HepG2 (cell line): Measurements from ENCODE around the gene ABCB4. TPM values are rescaled to one million over a fixed set of nuclear protein-coding genes. Genes with fewer than 3 reads are reported as not detected.

ENCODE experiments used
- ARNT ChIP-seq: fragments of 450-650 bp; IDR thresholded peaks from 2 replicates; pipeline ENCODE4 v1.6.1; 2017
- CBX1 ChIP-seq: IDR thresholded peaks from one replicate; pipeline ENCODE4 v1.6.1; 2016; ENCODE audit warnings: antibody characterized with exemption, low read depth
- CCAR2 ChIP-seq: fragments of 200-400 bp; formaldehyde crosslinking; optimal IDR thresholded peaks from 2 replicates; pipeline ENCODE3; 2018; ENCODE audit warnings: low read depth, mild to moderate bottlenecking, low read length, moderate library complexity
- HNRNPL ChIP-seq: fragments of 200-400 bp; formaldehyde crosslinking; IDR thresholded peaks from 2 replicates; pipeline ENCODE4 v1.6.1; 2017; ENCODE audit warnings: mild to moderate bottlenecking, low read depth, low read length
- IKZF1 ChIP-seq: fragments of 450-650 bp; IDR thresholded peaks from 2 replicates; pipeline ENCODE4 v1.7.1; 2016
- KMT2A ChIP-seq: sonication (generic); formaldehyde crosslinking; IDR thresholded peaks from 2 replicates; pipeline ENCODE4 v1.4.0; 2020; ENCODE audit warnings: missing genetic modification reagents
- MIER3 ChIP-seq: IDR thresholded peaks from 2 replicates; pipeline ENCODE4 v1.6.1; 2016; ENCODE audit warnings: missing compliant biosample characterization, borderline replicate concordance
- NFIB ChIP-seq: sonication (generic); formaldehyde crosslinking; IDR thresholded peaks from 2 replicates; pipeline ENCODE4 v1.9.0; 2021; ENCODE audit warnings: missing genetic modification reagents, mild to moderate bottlenecking, borderline replicate concordance
- PHF21A ChIP-seq: sonication (generic); formaldehyde crosslinking; IDR thresholded peaks from 2 replicates; pipeline ENCODE4 v1.5.0; 2020; ENCODE audit warnings: mild to moderate bottlenecking, missing genetic modification reagents
- RBM22 ChIP-seq: fragments of 200-400 bp; formaldehyde crosslinking; optimal IDR thresholded peaks from 2 replicates; pipeline ENCODE3; 2017; ENCODE audit warnings: mild to moderate bottlenecking, low read length, moderate library complexity
- RNF2 ChIP-seq: fragments of 450-650 bp; conservative IDR thresholded peaks from 2 replicates; pipeline ENCODE4 v1.6.1; 2016; ENCODE audit warnings: low read depth
- RXRB ChIP-seq: IDR thresholded peaks from 2 replicates; pipeline ENCODE4 v1.6.1; 2016; ENCODE audit warnings: borderline replicate concordance, missing genetic modification reagents, missing compliant biosample characterization
- SCMH1 ChIP-seq: sonication (generic); formaldehyde crosslinking; IDR thresholded peaks from 2 replicates; pipeline ENCODE4 v1.9.0; 2021; ENCODE audit warnings: missing genetic modification reagents, mild to moderate bottlenecking, borderline replicate concordance
- SMAD3 ChIP-seq: sonication (generic); formaldehyde crosslinking; IDR thresholded peaks from 2 replicates; pipeline ENCODE4 v1.4.0; 2020; ENCODE audit warnings: missing genetic modification reagents
- SOX5 ChIP-seq: IDR thresholded peaks from 2 replicates; pipeline ENCODE4 v1.6.1; 2016; ENCODE audit warnings: borderline replicate concordance
- SRSF4 ChIP-seq: fragments of 200-400 bp; formaldehyde crosslinking; IDR thresholded peaks from one replicate; pipeline ENCODE4 v1.6.1; 2018; ENCODE audit warnings: mild to moderate bottlenecking, low read depth, low read length, moderate library complexity; ENCODE audit not compliant: poor library complexity, severe bottlenecking
- ZBTB7B ChIP-seq: sonication (generic); formaldehyde crosslinking; IDR thresholded peaks from 2 replicates; pipeline ENCODE4 v1.4.0; 2020; ENCODE audit warnings: missing genetic modification reagents
- ZFP41 ChIP-seq: sonication (generic); formaldehyde crosslinking; IDR thresholded peaks from 2 replicates; pipeline ENCODE4 v1.4.0; 2020; ENCODE audit warnings: mild to moderate bottlenecking, missing genetic modification reagents, borderline replicate concordance
- ZFP62 ChIP-seq: sonication (generic); formaldehyde crosslinking; IDR thresholded peaks from 2 replicates; pipeline ENCODE4 v1.4.0; 2020; ENCODE audit warnings: missing genetic modification reagents
- ZIK1 ChIP-seq: sonication (generic); formaldehyde crosslinking; IDR thresholded peaks from 2 replicates; pipeline ENCODE4 v1.5.0; 2020; ENCODE audit warnings: mild to moderate bottlenecking, low read depth, missing genetic modification reagents, borderline replicate concordance
- ZMAT3 ChIP-seq: sonication (generic); formaldehyde crosslinking; conservative IDR thresholded peaks from 2 replicates; pipeline ENCODE4 v1.7.0; 2021; ENCODE audit warnings: missing genetic modification reagents
- ZNF569 ChIP-seq: sonication (generic); formaldehyde crosslinking; IDR thresholded peaks from 2 replicates; pipeline ENCODE4 v1.5.0; 2020; ENCODE audit warnings: mild to moderate bottlenecking, missing genetic modification reagents, moderate library complexity, borderline replicate concordance
- ZNF773 ChIP-seq: sonication (generic); formaldehyde crosslinking; IDR thresholded peaks from 2 replicates; pipeline ENCODE4 v1.4.0; 2020; ENCODE audit warnings: missing genetic modification reagents, borderline replicate concordance
- ZSCAN22 ChIP-seq: sonication (generic); formaldehyde crosslinking; IDR thresholded peaks from 2 replicates; pipeline ENCODE4 v1.4.0; 2020; ENCODE audit warnings: mild to moderate bottlenecking, missing genetic modification reagents
- ZZZ3 ChIP-seq: sonication (generic); formaldehyde crosslinking; IDR thresholded peaks from 2 replicates; pipeline ENCODE4 v1.4.0; 2020; ENCODE audit warnings: missing genetic modification reagents, mild to moderate bottlenecking, borderline replicate concordance
- polyA plus RNA-seq, 8 experiments: library from polyadenylated mRNA; depleted of rRNA in 3 of 8; stranded (reverse) in 7 of 8; unstranded in 1 of 8; fragments of >200 nt; fragmentation: Illumina TruSeq in 4 of 8; extraction: Trizol in 4 of 8; gene quantifications; 2 replicates each; pipeline versions ENCODE4 v1.2.1 to v1.2.3, GENCODE V29; 2011 to 2016; ENCODE audit warnings: low read depth in 4 of 8, missing spikeins in 1 of 8, mixed read lengths in 1 of 8; ENCODE audit not compliant: insufficient read depth in 1 of 8
- total RNA-seq, 5 experiments: library from RNA; depleted of rRNA; stranded (reverse); fragments of >200 nt; fragmentation: Illumina TruSeq; extraction: Trizol; gene quantifications; 2 replicates each; pipeline ENCODE4 v1.2.3, GENCODE V29; 2016; ENCODE audit warnings: low read depth in 1 of 5
- TF ChIP-seq, protein P1 (sequence below): sonication (generic); formaldehyde crosslinking; IDR thresholded peaks from 2 replicates; pipeline ENCODE4 v1.5.1; 2020; ENCODE audit warnings: missing genetic modification reagents, mild to moderate bottlenecking, borderline replicate concordance
- TF ChIP-seq, protein P2 (sequence below): sonication (generic); formaldehyde crosslinking; IDR thresholded peaks from 2 replicates; pipeline ENCODE4 v1.4.0; 2020; ENCODE audit warnings: missing genetic modification reagents
- TF ChIP-seq, protein P3 (sequence below): sonication (generic); formaldehyde crosslinking; IDR thresholded peaks from 2 replicates; pipeline ENCODE4 v1.5.0; 2020; ENCODE audit warnings: missing genetic modification reagents
- TF ChIP-seq, protein P4 (sequence below): sonication (generic); formaldehyde crosslinking; IDR thresholded peaks from 2 replicates; pipeline ENCODE4 v1.5.0; 2020; ENCODE audit warnings: mild to moderate bottlenecking, missing genetic modification reagents, moderate library complexity

ABCB4 gene
- total and polyA plus RNA-seq, 2 of the 13 experiments (the other 11 are each of a cell fraction or from before 2014, with no cell fraction given) = 18.0 to 32.4 TPM

DNA sequence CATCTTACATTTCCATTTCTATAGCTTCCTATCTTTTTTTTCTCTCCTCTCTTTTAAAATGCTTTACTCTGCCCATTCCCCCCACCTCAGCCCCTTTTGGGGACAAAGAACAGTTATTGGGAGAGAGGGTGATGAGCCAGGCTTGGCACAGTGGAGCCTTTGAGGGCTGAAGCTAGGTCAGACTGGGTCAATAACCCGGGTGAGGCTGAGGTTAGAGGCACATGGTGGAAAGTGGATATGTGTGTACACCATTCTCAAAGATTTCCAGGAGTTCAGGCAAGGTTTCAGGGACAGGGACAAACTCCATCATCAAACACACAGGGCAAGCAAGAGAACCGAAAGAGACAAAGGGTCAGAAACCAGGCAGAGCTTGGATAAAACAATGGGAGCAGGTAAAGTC is 11.5 kb downstream of the ABCB4 start (continued):
- TF ChIP-seq PHF21A (CRISPR knock-in tag) (peak; percentile 73), ZZZ3 (CRISPR knock-in tag) (no peak), ZFP41 (CRISPR knock-in tag) (no peak), ZNF569 (no peak), ZFP62 (no peak), SOX5 (CRISPR knock-in tag) (peak; percentile 93), SCMH1 (CRISPR knock-in tag) (no peak), ZBTB7B (CRISPR knock-in tag) (peak; percentile 48; the same call in 1 of the 2 replicates), IKZF1 (no peak), CCAR2 (no peak), NFIB (CRISPR knock-in tag) (no peak), ZMAT3 (0 out of 2 replicates have a peak, but pooled peaks have one; percentile 65), SMAD3 (CRISPR knock-in tag) (no peak), CBX1 (no peak), ARNT (no peak), ZIK1 (CRISPR knock-in tag) (no peak), SRSF4 (no peak), ZSCAN22 (CRISPR knock-in tag) (no peak), MIER3 (CRISPR knock-in tag) (no peak; the same call in 1 of the 2 replicates), KMT2A (CRISPR knock-in tag) (no peak), ZNF773 (no peak), RXRB (peak; percentile 99), RBM22 (no peak), HNRNPL (no peak), RNF2 (no peak)
- TF ChIP-seq, protein P1, sequence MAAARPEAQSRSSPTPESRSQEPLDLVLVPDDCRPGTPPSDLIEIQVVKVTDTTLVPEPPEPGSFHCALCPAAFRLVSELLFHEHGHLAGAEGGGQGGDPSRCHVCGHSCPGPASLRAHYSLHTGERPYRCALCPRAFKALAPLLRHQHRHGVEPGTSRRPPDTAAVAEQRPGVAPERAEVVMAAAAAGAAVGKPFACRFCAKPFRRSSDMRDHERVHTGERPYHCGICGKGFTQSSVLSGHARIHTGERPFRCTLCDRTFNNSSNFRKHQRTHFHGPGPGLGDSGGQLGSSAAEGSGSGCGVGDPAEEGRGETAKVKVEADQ (CRISPR knock-in tag) = 0 out of 2 replicates have a peak, but pooled peaks have one; percentile 46
- TF ChIP-seq, protein P2, sequence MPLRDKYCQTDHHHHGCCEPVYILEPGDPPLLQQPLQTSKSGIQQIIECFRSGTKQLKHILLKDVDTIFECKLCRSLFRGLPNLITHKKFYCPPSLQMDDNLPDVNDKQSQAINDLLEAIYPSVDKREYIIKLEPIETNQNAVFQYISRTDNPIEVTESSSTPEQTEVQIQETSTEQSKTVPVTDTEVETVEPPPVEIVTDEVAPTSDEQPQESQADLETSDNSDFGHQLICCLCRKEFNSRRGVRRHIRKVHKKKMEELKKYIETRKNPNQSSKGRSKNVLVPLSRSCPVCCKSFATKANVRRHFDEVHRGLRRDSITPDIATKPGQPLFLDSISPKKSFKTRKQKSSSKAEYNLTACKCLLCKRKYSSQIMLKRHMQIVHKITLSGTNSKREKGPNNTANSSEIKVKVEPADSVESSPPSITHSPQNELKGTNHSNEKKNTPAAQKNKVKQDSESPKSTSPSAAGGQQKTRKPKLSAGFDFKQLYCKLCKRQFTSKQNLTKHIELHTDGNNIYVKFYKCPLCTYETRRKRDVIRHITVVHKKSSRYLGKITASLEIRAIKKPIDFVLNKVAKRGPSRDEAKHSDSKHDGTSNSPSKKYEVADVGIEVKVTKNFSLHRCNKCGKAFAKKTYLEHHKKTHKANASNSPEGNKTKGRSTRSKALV (CRISPR knock-in tag) = no peak; the same call in 1 of the 2 replicates
- TF ChIP-seq, protein P3, sequence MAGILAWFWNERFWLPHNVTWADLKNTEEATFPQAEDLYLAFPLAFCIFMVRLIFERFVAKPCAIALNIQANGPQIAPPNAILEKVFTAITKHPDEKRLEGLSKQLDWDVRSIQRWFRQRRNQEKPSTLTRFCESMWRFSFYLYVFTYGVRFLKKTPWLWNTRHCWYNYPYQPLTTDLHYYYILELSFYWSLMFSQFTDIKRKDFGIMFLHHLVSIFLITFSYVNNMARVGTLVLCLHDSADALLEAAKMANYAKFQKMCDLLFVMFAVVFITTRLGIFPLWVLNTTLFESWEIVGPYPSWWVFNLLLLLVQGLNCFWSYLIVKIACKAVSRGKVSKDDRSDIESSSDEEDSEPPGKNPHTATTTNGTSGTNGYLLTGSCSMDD (CRISPR knock-in tag) = no peak
- TF ChIP-seq, protein P4, sequence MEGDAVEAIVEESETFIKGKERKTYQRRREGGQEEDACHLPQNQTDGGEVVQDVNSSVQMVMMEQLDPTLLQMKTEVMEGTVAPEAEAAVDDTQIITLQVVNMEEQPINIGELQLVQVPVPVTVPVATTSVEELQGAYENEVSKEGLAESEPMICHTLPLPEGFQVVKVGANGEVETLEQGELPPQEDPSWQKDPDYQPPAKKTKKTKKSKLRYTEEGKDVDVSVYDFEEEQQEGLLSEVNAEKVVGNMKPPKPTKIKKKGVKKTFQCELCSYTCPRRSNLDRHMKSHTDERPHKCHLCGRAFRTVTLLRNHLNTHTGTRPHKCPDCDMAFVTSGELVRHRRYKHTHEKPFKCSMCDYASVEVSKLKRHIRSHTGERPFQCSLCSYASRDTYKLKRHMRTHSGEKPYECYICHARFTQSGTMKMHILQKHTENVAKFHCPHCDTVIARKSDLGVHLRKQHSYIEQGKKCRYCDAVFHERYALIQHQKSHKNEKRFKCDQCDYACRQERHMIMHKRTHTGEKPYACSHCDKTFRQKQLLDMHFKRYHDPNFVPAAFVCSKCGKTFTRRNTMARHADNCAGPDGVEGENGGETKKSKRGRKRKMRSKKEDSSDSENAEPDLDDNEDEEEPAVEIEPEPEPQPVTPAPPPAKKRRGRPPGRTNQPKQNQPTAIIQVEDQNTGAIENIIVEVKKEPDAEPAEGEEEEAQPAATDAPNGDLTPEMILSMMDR (CRISPR knock-in tag) = no peak
